NCI-H2107 treated with DMSO at 0.1 percent for 48 hours (cell line): Measurements from ENCODE around the gene OTUD3.
"Not testable (repeated sequence)": the region's sequence is repeated elsewhere in the genome, so short reads cannot be mapped to it uniquely, and the experiment has no call there.

Experiments used
- DNase-seq: peaks from one replicate; lab custom pipeline; 2025; ENCODE audit not compliant: unreplicated experiment; lab: John Stamatoyannopoulos, UW

Gene OTUD3

GRCh38 chr1:19868575-19868974 lies 13.6 kb upstream of the OTUD3 start:
- DNase-seq: not testable (repeated sequence)

DNA sequence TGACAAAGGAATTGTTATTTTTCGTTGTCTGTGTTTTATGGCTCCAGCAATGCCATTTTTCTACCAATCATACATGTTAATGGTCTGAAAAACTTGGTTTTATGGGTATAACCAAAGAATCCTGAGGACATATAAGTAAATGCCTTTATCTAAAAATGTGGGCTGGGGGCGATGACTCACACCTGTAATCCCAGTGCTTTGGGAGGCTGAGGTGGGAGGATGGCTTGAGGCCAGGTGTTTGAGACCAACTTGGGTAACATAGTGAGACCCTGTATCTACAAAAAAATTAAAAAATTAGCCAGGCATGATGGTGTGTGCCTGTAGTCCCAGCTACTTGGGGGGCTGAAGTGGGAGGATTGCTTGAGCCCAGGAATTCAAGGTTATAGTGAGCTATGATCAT lies 12.7 kb upstream of the OTUD3 start:
- DNase-seq: not testable (repeated sequence)

DNA sequence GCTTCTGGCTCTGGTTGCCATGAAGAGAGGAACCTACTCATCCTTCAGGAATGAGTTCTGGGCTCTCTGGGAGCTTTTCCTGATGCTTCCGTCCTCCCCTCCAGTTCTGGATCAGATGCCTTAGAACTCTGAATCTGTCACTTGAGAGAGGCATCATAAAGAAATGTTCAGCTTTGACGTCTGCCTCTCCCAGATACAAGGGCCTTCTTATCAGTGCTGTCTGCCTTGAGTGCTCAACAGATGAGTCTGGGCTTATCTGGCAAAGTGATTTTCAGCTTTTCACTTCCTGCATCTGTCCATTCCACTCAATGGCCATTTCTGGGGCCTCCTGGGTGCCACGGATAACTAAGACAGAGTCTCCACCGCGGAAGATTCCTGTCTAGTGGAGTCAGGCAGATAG lies 12.3 kb upstream of the OTUD3 start:
- no peak for DNase-seq

- peak; percentile 56 for DNase-seq
Measured at GRCh38 chr1:19872190-19872589, 10.0 kb upstream of the OTUD3 start.

GRCh38 chr1:19877181-19877750 lies 4.9 kb upstream of the OTUD3 start:
- no peak for DNase-seq

DNA sequence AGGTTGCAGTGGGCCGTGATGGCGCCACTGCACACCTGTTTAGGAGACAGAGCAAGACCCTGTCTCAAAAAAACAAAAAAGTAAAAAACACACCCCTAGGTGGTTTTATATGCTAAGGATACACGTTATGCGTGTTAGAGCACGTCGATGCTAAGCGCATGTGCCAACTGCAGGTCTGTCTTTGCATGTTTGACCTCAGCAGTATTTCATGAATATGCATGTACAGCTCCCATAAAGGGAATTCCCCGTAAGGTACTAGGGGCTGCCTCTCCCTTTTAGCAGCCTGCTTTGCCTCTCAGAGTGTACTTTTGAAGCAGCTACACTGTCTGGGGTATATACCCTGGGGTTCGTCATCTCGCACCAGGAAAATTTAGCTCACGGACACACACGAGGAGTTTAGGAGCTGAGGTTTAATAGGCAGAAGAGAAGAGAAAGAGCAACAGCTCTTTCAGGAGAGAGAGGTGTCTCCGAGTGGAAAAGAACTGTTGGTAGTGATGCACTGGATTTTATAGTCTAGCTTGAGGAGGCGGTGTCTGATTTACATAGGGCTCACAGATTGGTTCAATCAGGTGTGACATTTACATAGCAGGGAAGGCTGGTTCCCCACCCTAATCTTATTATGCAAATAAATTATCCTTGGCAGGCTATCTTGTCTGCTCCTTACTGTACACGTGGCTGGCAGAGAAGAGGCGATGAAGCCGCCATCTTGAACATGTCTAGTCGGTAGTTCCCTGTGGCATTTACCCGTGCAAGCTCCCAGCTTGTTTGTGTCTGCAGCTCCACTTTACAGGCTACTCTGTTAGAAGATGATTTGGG lies 4.2 kb upstream of the OTUD3 start:
- no peak for DNase-seq

DNA sequence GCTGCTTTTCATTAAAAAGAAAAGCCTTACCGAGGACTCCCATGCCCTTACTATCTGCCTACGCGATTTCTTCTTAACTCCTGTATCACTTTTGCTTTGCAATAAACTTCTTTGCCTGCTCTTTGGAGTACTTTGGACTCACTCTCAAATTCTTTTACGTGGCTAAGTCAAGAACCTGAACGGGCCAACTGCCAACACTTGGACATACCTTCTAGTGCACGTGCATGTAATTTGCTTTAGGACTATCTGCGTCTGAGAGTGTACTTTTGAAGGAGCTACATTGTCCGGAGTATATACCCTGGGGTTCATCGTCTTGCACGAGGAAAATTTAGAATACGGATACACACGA lies 3.6 kb upstream of the OTUD3 start:
- DNase-seq: no peak

- DNase-seq: no peak
Measured at GRCh38 chr1:19879227-19879626, 3.0 kb upstream of the OTUD3 start.

DNA sequence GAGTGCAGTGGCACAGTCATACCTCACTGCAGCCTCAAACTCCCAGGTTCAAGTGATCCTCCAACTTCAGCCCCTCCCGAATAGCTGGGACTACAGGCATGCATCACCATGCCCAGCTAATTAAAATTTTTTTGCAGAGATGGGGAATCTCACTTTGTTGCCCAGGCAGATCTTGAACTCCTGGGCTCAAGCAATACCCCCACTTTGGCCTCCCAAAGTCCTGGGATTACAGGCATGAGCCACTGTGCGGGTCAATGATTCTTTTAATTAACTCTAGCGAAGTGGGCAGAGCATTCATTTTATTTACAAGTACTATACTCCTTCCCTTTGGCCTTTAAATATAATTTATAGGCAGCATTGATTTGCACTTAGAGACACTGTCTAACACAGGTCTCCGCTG lies 2.5 kb upstream of the OTUD3 start:
- no peak for DNase-seq

GRCh38 chr1:19880841-19881240 lies 1.4 kb upstream of the OTUD3 start:
- DNase-seq: not testable (repeated sequence)

- no peak for DNase-seq
Measured at GRCh38 chr1:19884312-19884711, 2.1 kb downstream of the OTUD3 start.

DNA sequence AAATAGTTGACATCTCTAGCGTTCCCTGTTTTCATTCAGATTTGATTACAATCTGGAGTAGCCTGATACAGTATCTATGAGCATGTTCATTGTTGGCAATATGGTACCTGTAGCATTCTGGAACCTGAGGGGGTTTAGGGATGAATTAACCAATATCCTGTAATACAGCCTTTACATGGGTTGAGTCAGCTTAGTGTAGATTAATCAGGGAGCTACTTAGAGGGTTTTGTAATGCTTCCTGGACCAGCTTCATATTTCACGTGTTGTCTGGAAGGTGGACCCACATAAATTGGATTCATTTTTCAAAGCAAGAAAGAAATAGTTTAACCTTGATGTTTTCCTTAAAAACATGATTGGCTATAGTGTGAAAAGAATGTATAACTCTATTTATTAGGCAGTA lies 3.6 kb downstream of the OTUD3 start:
- DNase-seq: no peak

DNA sequence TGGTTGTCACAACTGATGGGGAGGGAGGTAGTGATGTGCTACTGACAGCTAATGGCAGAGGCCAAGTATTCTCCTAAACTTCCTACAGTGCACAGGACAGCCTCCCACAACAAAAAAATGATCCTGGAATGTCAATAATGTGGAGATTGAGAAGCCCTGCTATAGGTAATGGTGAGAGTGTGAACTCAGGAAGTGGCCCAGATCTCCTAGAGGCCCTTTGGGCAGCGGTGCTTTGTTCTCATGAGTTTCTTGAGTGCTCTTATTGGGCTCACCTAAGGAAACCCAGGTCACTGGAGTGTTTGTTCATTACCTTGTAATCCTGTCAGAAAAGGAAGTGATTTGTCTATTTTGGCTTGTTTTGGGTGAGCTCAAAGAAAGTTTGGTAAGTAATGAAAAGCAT lies 5.9 kb downstream of the OTUD3 start:
- no peak for DNase-seq

DNA sequence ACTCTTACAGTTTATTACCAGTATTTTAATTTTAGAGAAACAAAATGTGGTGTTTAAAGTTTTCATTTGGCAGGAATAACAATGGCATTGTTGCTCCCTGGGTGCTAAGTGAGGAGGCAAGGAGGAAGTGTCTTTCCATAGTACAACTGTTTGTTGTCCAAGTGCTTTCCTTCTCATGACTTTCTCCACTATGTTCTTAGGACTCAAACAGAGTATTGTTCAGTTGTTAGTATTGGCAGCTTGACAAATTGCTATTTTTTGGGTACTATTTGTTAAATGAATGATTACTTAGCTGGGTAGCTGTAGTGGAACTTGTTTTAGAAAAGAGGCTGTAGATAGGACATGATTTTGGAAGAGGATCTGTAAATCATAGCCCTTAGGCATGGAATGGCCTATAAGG lies 7.5 kb downstream of the OTUD3 start:
- DNase-seq: no peak

DNA sequence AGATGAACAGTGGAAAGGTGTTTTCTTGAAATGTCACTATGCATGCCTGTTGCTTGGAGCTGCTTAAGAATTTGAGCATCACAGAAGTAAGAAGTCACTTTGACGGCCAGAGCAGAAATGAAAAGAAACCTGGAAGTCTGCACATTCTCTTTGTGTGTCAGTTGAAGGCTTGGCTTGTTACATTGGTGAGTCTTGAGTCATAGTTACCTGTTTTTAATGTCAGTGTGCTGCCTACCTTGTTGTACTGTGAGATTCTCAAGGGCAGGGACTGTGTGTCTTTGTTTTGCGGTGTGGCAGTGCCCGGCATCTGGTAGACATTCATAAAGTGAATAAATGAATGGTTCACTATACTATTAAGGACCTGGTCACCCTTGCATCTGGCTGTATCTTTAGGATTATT lies 9.9 kb downstream of the OTUD3 start:
- no peak for DNase-seq

DNA sequence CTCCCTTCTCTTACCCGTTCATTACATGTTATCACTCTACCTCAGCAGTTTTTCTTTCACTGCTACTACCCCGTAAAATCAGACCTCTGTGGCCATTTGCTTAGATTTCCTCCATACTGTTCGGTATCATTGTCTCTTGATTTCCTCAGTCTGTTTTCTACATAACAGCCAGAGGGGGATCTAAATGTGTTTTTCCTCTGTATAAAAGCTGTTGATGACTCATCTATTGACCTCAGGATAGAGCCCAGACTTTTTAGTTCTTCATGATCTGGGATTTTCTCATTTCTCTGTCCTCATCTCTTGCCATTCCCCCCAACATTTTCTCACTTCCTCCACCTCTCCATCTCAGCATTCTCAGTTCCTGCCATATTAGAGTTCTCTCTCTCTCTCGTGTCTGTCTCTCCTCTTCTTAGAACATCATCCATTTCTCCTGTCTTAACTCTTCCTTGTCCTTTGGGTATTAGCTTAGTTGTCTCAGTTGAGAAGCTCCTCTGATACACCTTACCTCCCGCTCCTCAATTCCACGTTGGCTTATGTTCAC lies 10.5 kb downstream of the OTUD3 start:
- no peak for DNase-seq

- no peak for DNase-seq
Measured at GRCh38 chr1:19893687-19894086, 11.5 kb downstream of the OTUD3 start.

GRCh38 chr1:19894218-19894617 lies 12.0 kb downstream of the OTUD3 start:
- DNase-seq: no peak

DNA sequence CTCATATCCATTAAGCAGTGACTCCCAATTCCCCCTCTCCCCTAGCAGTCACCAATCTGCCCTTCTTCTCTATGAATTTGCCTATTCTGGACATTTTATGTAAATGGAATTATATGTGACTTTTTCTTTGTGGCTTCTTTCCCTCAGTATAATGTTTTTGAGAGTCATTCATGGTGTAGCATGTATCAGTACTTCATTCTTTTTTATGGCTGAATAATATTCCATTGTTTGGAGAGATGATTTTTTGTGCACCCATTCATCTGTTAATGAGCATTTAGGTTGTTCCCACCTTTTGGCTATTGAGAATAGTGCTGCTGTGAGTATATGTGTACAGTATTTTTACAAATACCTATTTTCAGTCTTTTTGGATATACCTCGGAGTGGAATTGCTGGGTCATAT lies 19.5 kb downstream of the OTUD3 start:
- DNase-seq: no peak

DNA sequence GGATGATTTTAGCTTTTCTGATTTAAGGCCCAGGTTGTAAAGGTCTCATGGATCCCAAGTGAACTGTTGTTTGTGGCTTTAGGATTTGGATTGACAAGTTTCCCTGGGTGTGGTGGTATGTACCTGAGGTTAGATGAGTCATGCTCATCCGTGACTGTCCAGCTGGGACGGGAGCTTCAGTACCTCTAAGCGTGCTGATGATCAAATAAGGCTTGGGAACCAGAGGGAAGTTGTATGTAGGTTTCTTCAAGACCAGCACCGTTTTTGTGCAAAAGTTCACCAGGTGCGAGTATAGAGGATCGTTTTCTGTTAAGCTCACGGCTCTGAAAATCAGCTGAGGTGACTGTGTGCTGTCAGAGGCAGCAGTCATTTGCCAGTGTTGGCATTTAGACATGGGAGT lies 21.4 kb downstream of the OTUD3 start:
- no peak for DNase-seq

DNA sequence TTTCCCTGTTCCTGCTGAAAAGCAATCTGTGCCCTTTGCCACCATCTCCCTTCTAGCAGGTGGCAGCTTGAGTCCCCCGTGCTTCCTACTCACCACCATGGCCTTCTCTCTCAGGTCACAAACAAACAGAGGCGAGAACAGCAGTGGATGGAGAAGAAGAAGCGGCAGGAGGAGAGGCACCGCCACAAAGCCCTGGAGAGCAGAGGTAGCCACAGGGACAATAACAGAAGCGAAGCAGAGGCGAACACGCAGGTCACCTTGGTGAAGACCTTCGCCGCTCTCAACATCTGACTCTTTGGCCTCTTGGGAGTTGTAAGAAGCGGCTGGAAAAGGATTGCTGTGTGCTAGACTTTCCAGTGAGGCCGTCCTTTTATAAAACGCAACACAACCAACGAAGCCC lies 25.3 kb downstream of the OTUD3 start:
- no peak for DNase-seq

DNA sequence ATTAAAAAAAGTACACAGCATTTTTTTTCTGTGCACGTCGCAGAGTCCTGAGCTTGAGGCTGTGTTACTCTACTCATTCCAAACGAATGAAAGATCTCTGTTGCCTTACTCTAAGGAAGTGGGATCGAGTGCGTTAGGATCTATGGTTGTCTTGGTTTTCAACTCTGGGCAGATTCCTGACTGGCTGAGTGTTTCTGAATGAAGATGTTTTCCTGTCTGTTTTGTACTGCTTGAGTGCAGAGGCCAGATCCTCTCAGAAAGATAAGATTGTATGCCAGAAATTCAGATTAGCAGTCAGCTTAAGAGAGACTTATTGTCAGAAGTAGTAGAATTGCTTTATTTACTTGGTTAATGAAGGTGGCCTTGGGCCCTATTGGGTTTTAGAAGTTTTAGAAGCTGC lies 27.2 kb downstream of the OTUD3 start:
- no peak for DNase-seq

GRCh38 chr1:19909971-19910370 lies 27.8 kb downstream of the OTUD3 start:
- no peak for DNase-seq
